Measurements from ENCODE around the gene INSYN1. TPM values are rescaled to one million over a fixed set of nuclear protein-coding genes. Genes with fewer than 3 reads are reported as not detected.

INSYN1 gene, protein sequence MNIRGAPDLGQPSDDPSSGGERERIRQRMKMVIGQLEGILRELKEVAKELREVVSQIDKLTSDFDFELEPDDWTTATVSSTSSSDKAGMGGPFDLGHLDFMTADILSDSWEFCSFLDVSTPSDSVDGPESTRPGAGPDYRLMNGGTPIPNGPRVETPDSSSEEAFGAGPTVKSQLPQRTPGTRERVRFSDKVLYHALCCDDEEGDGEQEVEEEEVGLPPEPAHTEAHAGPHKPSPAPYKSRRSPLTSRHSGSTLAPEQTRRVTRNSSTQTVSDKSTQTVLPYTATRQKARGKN
- total RNA-seq = 28.5 TPM

DNA sequence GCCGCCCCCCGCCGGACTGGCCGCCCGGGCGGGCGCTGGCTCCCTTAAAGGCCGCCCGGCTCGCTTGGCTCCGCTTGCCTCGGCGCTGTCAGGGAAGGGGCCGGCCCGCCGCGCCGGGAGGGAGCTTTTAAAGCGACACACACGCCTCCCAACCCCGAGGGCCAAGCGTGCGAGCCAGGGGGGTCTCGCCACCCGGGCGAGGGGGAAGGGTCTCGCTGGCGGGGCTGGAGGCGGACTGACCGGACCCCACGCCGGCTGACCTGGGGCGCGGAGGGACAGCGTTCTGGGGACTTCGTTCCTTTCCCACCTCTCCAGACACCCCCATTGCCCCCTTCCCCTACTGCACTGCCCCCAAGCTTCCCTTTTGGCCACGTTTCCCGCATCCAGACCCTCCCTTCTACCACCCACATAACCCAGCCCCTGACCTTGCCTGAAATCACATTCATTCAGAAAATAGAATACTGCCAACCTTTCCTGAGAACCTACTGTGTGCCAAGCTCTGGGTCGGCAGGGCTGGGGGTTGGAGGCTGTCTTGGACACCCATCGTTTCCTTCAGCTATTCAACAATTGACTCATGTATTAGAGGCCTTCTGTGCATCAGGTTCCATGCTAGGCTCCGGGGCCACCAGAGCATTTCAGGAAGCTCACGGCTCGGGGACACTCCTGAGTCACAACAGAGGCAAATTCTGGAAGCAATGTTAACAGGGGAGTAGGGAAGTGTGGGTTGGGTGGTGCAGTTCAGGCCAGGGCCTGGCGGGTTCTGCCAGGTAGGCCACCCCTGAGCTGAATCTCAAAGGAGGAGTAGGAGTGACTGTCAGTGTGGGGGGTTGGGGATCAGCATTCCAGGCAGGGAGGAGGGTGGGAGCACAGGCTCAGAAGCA is at the start of gene INSYN1:
Gene INSYN1, minus strand, starts transcription at position 102 of the 881 bp plus-strand sequence. CDS start 2,221 bp downstream, outside the sequence.

Other genes starting within 250 kb of the INSYN1 start
- gene NPTN, start 120.0 kb downstream of the INSYN1 start, total RNA-seq = 129 TPM
- gene CD276, start 69.0 kb downstream of the INSYN1 start, total RNA-seq = 52.9 TPM
- not detected for gene TBC1D21, start 120.2 kb upstream of the INSYN1 start, total RNA-seq
- 3.4 TPM for gene LOXL1, start 173.1 kb upstream of the INSYN1 start, total RNA-seq
- 23.5 TPM for gene STOML1, start 238.9 kb upstream of the INSYN1 start, total RNA-seq
- gene PML, start 241.4 kb upstream of the INSYN1 start, total RNA-seq = 19.1 TPM

Measured in parietal lobe (tissue), 1 donor.